ENCODE data around the gene CD46. TPM values are rescaled to one million over a fixed set of nuclear protein-coding genes. Genes with fewer than 3 reads are reported as not detected.

Gene CD46
- total and polyA plus RNA-seq, 10 of the 15 experiments (the other 5 are each of a cell fraction or from before 2014, with no cell fraction given) = 61.1 to 198 (median 81.4) TPM

GRCh38 chr1:207828485-207829158 is 76.8 kb downstream of the CD46 start:
- Histone ChIP-seq H3K9me3 (replicated peaks; ENCODE audit: control insufficient read depth, insufficient read depth, low read length) (no peaks in the 10 kb centered on the region), H3K79me2 (ENCODE audit: control insufficient read depth, insufficient read depth, low read length) (peaks cover 46% of the 10 kb centered on the region), H4K20me1 (ENCODE audit: control insufficient read depth, insufficient read depth) (no peaks in the 10 kb centered on the region), H3K4me1 (ENCODE audit: control insufficient read depth, insufficient read depth, low read length) (peaks cover 64% of the 10 kb centered on the region), H3K36me3 (ENCODE audit: control insufficient read depth in 2 of 2, insufficient read depth in 2 of 2, low read length in 1 of 2) (no peaks in the 10 kb centered on the region), H3K27me3 (replicated peaks in 1 of 2; ENCODE audit: control insufficient read depth in 2 of 2, insufficient read depth in 2 of 2, low read length in 1 of 2) (no peaks in the 10 kb centered on the region), H3K4me2 (ENCODE audit: control insufficient read depth, insufficient read depth) (0 out of 2 replicates have a peak overlapping the region, but pooled peaks have one; percentile 5), H3K27ac (ENCODE audit: control insufficient read depth, insufficient read depth) (peak overlapping the region; percentile 10), H3K4me3 (no peak overlapping the region), H2AFZ (ENCODE audit: control insufficient read depth, low read depth, low read length) (no peak overlapping the region; the same call in 1 of the 2 replicates), H3K9ac (ENCODE audit: control insufficient read depth, insufficient read depth, low read length) (peak overlapping the region; percentile 11)
- FAIRE-seq (no peak), ATAC-seq (peak; percentile 37), DNase-seq (ENCODE audit: low read depth, low spot score) (peak; percentile 81)
- in situ Hi-C loops (cut with MboI) (loop anchor here (10.0 kb wide), 1 partner anchor 136 kb away; no protein-coding TSS in a partner anchor), intact Hi-C loops (cut with micrococcal nuclease; ENCODE audit: unreplicated experiment) (loop anchor here (1.0 to 10.0 kb wide), 3 partner anchors 41 to 1846 kb away; partner anchors contain the start of gene G0S2)
- ChIA-PET POLR2A (interaction anchor here (0.7 to 20.7 kb wide), 8 partner anchors 10 to 135 kb away, joined by 4 to 620 read pairs (median 7); no protein-coding TSS in a partner anchor), SMC1A (ENCODE audit: uncharacterized antibody, unreplicated experiment) (interaction anchor here (0.9 to 12.8 kb wide), 11 partner anchors 10 to 168 kb away, joined by 3 to 444 read pairs (median 9); no protein-coding TSS in a partner anchor), RAD21 (ENCODE audit: unreplicated experiment) (interaction anchor here (0.6 to 14.2 kb wide), 11 partner anchors 9 to 134 kb away, joined by 3 to 265 read pairs (median 5); no protein-coding TSS in a partner anchor), CTCF (interaction anchor here (0.7 to 26.0 kb wide), 21 partner anchors 9 to 169 kb away, joined by 3 to 821 read pairs (median 5); no protein-coding TSS in a partner anchor)
- WGBS (ENCODE audit: insufficient coverage, insufficient replicate concordance, low lambda C conversion rate, missing lambda C conversion rate) = 10% methylated on average over 2 of the region's 2 CpGs
- BruUV-seq (replicated peaks) = no TSS peak
- TF ChIP-seq MTA2 (IDR thresholded peaks at IDR 0.05; ENCODE audit: low read depth) (0 out of 2 replicates have a peak, but pooled peaks have one; percentile 25), MAX (IDR thresholded peaks at IDR 0.05; ENCODE audit: low read depth, low read length) (no peak), BMI1 (IDR thresholded peaks at IDR 0.05; ENCODE audit: borderline replicate concordance) (no peak), SMC3 (IDR thresholded peaks at IDR 0.05; ENCODE audit: borderline replicate concordance, low read length) (peak; percentile 85; the same call in 1 of the 2 replicates), YY1 (IDR thresholded peaks at IDR 0.05; ENCODE audit: low read depth, low read length) (peak; percentile 71; the same call in 1 of the 2 replicates), HDGF (IDR thresholded peaks at IDR 0.05) (0 out of 2 replicates have a peak, but pooled peaks have one; percentile 11), ZNF687 (IDR thresholded peaks at IDR 0.05) (peak; percentile 93)
- TF ChIP-seq, protein P1, sequence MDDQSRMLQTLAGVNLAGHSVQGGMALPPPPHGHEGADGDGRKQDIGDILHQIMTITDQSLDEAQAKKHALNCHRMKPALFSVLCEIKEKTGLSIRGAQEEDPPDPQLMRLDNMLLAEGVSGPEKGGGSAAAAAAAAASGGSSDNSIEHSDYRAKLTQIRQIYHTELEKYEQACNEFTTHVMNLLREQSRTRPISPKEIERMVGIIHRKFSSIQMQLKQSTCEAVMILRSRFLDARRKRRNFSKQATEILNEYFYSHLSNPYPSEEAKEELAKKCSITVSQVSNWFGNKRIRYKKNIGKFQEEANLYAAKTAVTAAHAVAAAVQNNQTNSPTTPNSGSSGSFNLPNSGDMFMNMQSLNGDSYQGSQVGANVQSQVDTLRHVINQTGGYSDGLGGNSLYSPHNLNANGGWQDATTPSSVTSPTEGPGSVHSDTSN (IDR thresholded peaks at IDR 0.05; ENCODE audit: insufficient replicate concordance, low read depth, low read length) = no peak
- TF ChIP-seq, protein P2, sequence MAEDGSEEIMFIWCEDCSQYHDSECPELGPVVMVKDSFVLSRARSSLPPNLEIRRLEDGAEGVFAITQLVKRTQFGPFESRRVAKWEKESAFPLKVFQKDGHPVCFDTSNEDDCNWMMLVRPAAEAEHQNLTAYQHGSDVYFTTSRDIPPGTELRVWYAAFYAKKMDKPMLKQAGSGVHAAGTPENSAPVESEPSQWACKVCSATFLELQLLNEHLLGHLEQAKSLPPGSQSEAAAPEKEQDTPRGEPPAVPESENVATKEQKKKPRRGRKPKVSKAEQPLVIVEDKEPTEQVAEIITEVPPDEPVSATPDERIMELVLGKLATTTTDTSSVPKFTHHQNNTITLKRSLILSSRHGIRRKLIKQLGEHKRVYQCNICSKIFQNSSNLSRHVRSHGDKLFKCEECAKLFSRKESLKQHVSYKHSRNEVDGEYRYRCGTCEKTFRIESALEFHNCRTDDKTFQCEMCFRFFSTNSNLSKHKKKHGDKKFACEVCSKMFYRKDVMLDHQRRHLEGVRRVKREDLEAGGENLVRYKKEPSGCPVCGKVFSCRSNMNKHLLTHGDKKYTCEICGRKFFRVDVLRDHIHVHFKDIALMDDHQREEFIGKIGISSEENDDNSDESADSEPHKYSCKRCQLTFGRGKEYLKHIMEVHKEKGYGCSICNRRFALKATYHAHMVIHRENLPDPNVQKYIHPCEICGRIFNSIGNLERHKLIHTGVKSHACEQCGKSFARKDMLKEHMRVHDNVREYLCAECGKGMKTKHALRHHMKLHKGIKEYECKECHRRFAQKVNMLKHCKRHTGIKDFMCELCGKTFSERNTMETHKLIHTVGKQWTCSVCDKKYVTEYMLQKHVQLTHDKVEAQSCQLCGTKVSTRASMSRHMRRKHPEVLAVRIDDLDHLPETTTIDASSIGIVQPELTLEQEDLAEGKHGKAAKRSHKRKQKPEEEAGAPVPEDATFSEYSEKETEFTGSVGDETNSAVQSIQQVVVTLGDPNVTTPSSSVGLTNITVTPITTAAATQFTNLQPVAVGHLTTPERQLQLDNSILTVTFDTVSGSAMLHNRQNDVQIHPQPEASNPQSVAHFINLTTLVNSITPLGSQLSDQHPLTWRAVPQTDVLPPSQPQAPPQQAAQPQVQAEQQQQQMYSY (CRISPR knock-in tag; IDR thresholded peaks at IDR 0.05) = 0 out of 2 replicates have a peak, but pooled peaks have one; percentile 50
